ENCODE data around the gene WDFY4.

- no peak for TF ChIP-seq CTCF (IDR thresholded peaks at IDR 0.05)
- no peak for TF ChIP-seq POLR2A (IDR thresholded peaks at IDR 0.05)
Observed at GRCh38 chr10:49010865-49011264, 326.2 kb downstream of the WDFY4 start.
